ENCODE measurements around the gene NREP. TPM values are rescaled to one million over a fixed set of nuclear protein-coding genes. Genes with fewer than 3 reads are reported as not detected.

The NREP gene
- polyA plus RNA-seq, 3 donors: 16.6 to 23.6 (median 17.1) TPM

DNA sequence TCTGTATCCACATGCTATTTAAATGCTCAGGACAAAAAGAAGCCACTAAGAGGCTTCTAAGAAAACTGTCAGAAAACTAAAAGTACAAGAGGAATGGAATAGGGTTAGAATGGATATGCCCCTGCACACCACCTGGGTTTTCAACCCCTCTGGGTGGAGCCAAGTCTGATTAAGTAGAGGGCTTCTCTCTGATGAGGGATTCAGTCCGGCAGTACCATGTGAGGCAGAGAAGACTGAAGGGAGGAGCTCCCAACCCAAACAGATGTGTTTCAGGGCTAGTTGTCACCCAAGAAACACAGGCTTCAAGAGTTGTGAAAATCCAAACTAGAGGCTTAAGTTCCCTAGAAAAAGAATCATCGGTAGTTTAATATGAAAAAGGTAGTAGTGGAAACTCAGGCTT lies 12.5 kb downstream of the NREP start:
- no peak for DNase-seq
- Histone ChIP-seq H3K27ac (ENCODE audit: low read depth in 1 of 2, low read length in 2 of 2) (no peak overlapping the region), H3K4me1 (ENCODE audit: control insufficient read depth in 1 of 2, insufficient read depth in 2 of 2, low read length in 2 of 2) (no peaks in the 10 kb centered on the region), H3K9me3 (replicated peaks in 1 of 2; ENCODE audit: control insufficient read depth in 1 of 2, insufficient read depth in 1 of 2, low read length in 2 of 2) (no peaks in the 10 kb centered on the region), H3K27me3 (ENCODE audit: control insufficient read depth in 2 of 2, insufficient read depth in 2 of 2, low read length in 2 of 2) (no peaks in the 10 kb centered on the region), H3K36me3 (replicated peaks in 1 of 2; ENCODE audit: control insufficient read depth in 1 of 2, insufficient read depth in 2 of 2, low read length in 2 of 2) (peaks cover 0 to 2% of the 10 kb centered on the region in 2 donors), H3K4me3 (replicated peaks in 1 of 3; ENCODE audit: low read depth in 2 of 3, low read length in 3 of 3) (no peak overlapping the region), H3K79me2 (ENCODE audit: insufficient read depth, low read length) (peaks cover 3% of the 10 kb centered on the region), H3K4me2 (replicated peaks; ENCODE audit: extremely low read depth, low read length, poor library complexity, severe bottlenecking) (no peak overlapping the region), H3K9ac (ENCODE audit: insufficient read depth, low read length, poor library complexity, severe bottlenecking) (no peak overlapping the region), H2AFZ (ENCODE audit: insufficient read depth, low read depth, low read length, poor library complexity, severe bottlenecking) (no peak overlapping the region), H4K20me1 (ENCODE audit: insufficient read depth, low read length) (no peaks in the 10 kb centered on the region)
- no CpG with 5 or more reads among the region's 2 CpGs for WGBS (ENCODE audit: insufficient coverage)
- Mint-ChIP-seq H3K9me3 (no peaks in the 10 kb centered on the region), H3K4me3 (no peak overlapping the region), H3K27me3 (ENCODE audit: low read depth in 3 of 3) (no peaks in the 10 kb centered on the region), H3K36me3 (peaks cover 2 to 13% of the 10 kb centered on the region in 2 donors), H3K4me1 (peaks cover 9% of the 10 kb centered on the region), H3K27ac (peak overlapping the region in 1 of 7 donors; percentile 8)
- TF ChIP-seq, protein P1, sequence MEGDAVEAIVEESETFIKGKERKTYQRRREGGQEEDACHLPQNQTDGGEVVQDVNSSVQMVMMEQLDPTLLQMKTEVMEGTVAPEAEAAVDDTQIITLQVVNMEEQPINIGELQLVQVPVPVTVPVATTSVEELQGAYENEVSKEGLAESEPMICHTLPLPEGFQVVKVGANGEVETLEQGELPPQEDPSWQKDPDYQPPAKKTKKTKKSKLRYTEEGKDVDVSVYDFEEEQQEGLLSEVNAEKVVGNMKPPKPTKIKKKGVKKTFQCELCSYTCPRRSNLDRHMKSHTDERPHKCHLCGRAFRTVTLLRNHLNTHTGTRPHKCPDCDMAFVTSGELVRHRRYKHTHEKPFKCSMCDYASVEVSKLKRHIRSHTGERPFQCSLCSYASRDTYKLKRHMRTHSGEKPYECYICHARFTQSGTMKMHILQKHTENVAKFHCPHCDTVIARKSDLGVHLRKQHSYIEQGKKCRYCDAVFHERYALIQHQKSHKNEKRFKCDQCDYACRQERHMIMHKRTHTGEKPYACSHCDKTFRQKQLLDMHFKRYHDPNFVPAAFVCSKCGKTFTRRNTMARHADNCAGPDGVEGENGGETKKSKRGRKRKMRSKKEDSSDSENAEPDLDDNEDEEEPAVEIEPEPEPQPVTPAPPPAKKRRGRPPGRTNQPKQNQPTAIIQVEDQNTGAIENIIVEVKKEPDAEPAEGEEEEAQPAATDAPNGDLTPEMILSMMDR (IDR thresholded peaks at IDR 0.05): no peak
- intact Hi-C loops (cut with micrococcal nuclease): no loop called here

DNA sequence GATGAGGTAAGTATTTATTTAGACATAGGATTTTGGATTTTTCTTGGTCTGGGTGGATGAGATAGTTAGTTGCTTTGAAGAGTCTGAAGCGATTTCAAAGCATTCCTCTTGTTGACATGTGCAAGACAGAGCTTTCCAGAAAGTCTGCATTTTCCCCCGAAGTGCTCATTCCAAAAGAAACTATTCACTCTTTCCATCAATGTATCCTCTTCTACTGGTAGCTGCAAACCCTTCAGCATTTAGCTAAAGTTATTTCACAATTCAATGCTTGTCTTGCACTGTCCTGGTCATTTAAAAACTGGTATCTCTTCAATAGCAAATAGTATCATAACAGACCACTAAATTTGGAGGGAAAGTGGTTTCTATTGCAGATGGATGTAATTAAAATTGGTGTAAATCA lies 13.0 kb downstream of the NREP start:
- H3K9me3 ChIP-seq (replicated peaks in 1 of 2; ENCODE audit: control insufficient read depth in 1 of 2, insufficient read depth in 1 of 2, low read length in 2 of 2): no peaks in the 10 kb centered on the region
- no peak overlapping the region for H3K27ac ChIP-seq (ENCODE audit: low read depth in 1 of 2, low read length in 2 of 2)
- Mint-ChIP-seq H3K36me3 (peaks cover under 1 to 8% of the 10 kb centered on the region in 2 donors), H3K4me3 (no peak overlapping the region), H3K4me1 (peaks cover 10% of the 10 kb centered on the region), H3K27ac (no peak overlapping the region), H3K27me3 (ENCODE audit: low read depth in 3 of 3) (no peaks in the 10 kb centered on the region), H3K9me3 (no peaks in the 10 kb centered on the region)
- intact Hi-C loops (cut with micrococcal nuclease): no loop called here
- H3K4me2 ChIP-seq (replicated peaks; ENCODE audit: extremely low read depth, low read length, poor library complexity, severe bottlenecking): no peak overlapping the region
- no peaks in the 10 kb centered on the region for H3K4me1 ChIP-seq (ENCODE audit: control insufficient read depth in 1 of 2, insufficient read depth in 2 of 2, low read length in 2 of 2)
- WGBS (ENCODE audit: insufficient coverage): 100% methylated on average over 1 of the region's 2 CpGs
- no peak for DNase-seq
- H3K27me3 ChIP-seq (ENCODE audit: control insufficient read depth in 2 of 2, insufficient read depth in 2 of 2, low read length in 2 of 2): no peaks in the 10 kb centered on the region
- no peak overlapping the region for H3K4me3 ChIP-seq (replicated peaks in 1 of 3; ENCODE audit: low read depth in 2 of 3, low read length in 3 of 3)
- TF ChIP-seq, protein P1 (IDR thresholded peaks at IDR 0.05): no peak
- no peaks in the 10 kb centered on the region for H4K20me1 ChIP-seq (ENCODE audit: insufficient read depth, low read length)
- H3K36me3 ChIP-seq (replicated peaks in 1 of 2; ENCODE audit: control insufficient read depth in 1 of 2, insufficient read depth in 2 of 2, low read length in 2 of 2): no peaks in the 10 kb centered on the region
- H3K9ac ChIP-seq (ENCODE audit: insufficient read depth, low read length, poor library complexity, severe bottlenecking): no peak overlapping the region
- no peak overlapping the region for H2AFZ ChIP-seq (ENCODE audit: insufficient read depth, low read depth, low read length, poor library complexity, severe bottlenecking)
- peaks cover 3% of the 10 kb centered on the region for H3K79me2 ChIP-seq (ENCODE audit: insufficient read depth, low read length)

Measured in CD14-positive monocyte (primary cell).